Tibial nerve (tissue), 4 donors: Measurements from ENCODE around the gene ABLIM2. TPM values are rescaled to one million over a fixed set of nuclear protein-coding genes. Genes with fewer than 3 reads are reported as not detected.

Source experiments
- DNase-seq, 2 donors: peaks; one replicate each; pipeline ENCODE4 v3.0.0-alpha.2; 2019; ENCODE audit warnings: low spot score in 2 of 2
- H3K27ac ChIP-seq, 4 donors: fragments of 200-600 bp; sonication (generic) in 3 of 4; one replicate each; pipeline ENCODE4 v1.5.1; 2017 to 2019; ENCODE audit warnings: mild to moderate bottlenecking in 1 of 4
- H3K27me3 ChIP-seq, 2 donors: fragments of 200-600 bp; sonication (generic) in 1 of 2; one replicate each; pipeline versions ENCODE4 v1.5.1 to v1.6.0; 2017 to 2019
- H3K36me3 ChIP-seq, 3 donors: fragments of 200-600 bp; sonication (generic); one replicate each; pipeline ENCODE4 v1.5.1; 2018 to 2019
- H3K4me1 ChIP-seq, 4 donors: fragments of 200-600 bp; sonication (generic) in 3 of 4; one replicate each; pipeline ENCODE4 v1.5.1; 2017 to 2019
- H3K4me3 ChIP-seq, 4 donors: fragments of 200-600 bp; sonication (generic) in 3 of 4; one replicate each; pipeline ENCODE4 v1.5.1; 2017 to 2019; ENCODE audit warnings: mild to moderate bottlenecking in 1 of 4, moderate library complexity in 1 of 4
- H3K9me3 ChIP-seq, 4 donors: fragments of 200-600 bp; sonication (generic) in 3 of 4; one replicate each; pipeline ENCODE4 v1.5.1; 2017 to 2019
- CTCF ChIP-seq, 5 experiments: fragments of 200-600 bp in 3 of 5; fragments of 450-650 bp in 2 of 5; sonication (generic) in 3 of 5; IDR thresholded peaks; one replicate each; pipeline ENCODE4 v1.5.1; 2016 to 2019; ENCODE audit warnings: antibody characterized with exemption in 5 of 5, mild to moderate bottlenecking in 3 of 5, moderate library complexity in 2 of 5
- EP300 ChIP-seq, 2 donors: sonication (generic); formaldehyde crosslinking; IDR thresholded peaks; one replicate each; pipeline ENCODE4 v1.6.1; 2017; ENCODE audit warnings: antibody characterized with exemption in 2 of 2, mild to moderate bottlenecking in 1 of 2
- POLR2A ChIP-seq, 2 donors: fragments of 450-650 bp; IDR thresholded peaks; one replicate each; pipeline ENCODE4 v1.6.1; 2017; ENCODE audit warnings: antibody characterized with exemption in 2 of 2, mild to moderate bottlenecking in 2 of 2, moderate library complexity in 2 of 2
- WGBS, 2 donors: methylation state at CpG; one replicate each; pipeline ENCODE4 v1.1.5; 2018; 5-methylcytosine and 5-hydroxymethylcytosine counted together
- total RNA-seq, 4 donors: library from RNA; depleted of rRNA; stranded (reverse); fragments of >200 nt; gene quantifications; one replicate each; pipeline ENCODE4 v1.1.0, GENCODE V29; 2016

ABLIM2 gene
- total RNA-seq, 4 donors from 2014 or later: 29.1 to 125 (median 41.7) TPM

- Histone ChIP-seq H3K9me3 (no peaks in the 10 kb centered on the region), H3K27ac (no peak overlapping the region), H3K4me1 (peaks cover 0 to 41% (median 14%) of the 10 kb centered on the region in 4 donors), H3K4me3 (no peak overlapping the region), H3K27me3 (no peaks in the 10 kb centered on the region), H3K36me3 (no peaks in the 10 kb centered on the region)
- DNase-seq: no peak
- WGBS, 2 donors: 100% methylated on average over 1 of the region's 1 CpG
- TF ChIP-seq CTCF (IDR thresholded peaks at IDR 0.05) (no peak), POLR2A (IDR thresholded peaks at IDR 0.05) (no peak), EP300 (IDR thresholded peaks at IDR 0.05) (no peak)
Measured at GRCh38 chr4:7974425-7974824, 184.2 kb downstream of the ABLIM2 start.

GRCh38 chr4:7973545-7973981 is 185.1 kb downstream of the ABLIM2 start:
- no peak for DNase-seq
- Histone ChIP-seq H3K27me3 (no peaks in the 10 kb centered on the region), H3K27ac (no peak overlapping the region), H3K9me3 (no peaks in the 10 kb centered on the region), H3K36me3 (no peaks in the 10 kb centered on the region), H3K4me1 (peaks cover 0 to 43% (median 14%) of the 10 kb centered on the region in 4 donors), H3K4me3 (no peak overlapping the region)
- TF ChIP-seq POLR2A (IDR thresholded peaks at IDR 0.05): no peak
- no peak for TF ChIP-seq EP300 (IDR thresholded peaks at IDR 0.05)
- TF ChIP-seq CTCF (IDR thresholded peaks at IDR 0.05): no peak
- 71 to 77% methylated on average over 10 of the region's 10 CpGs for WGBS, 2 donors

- Histone ChIP-seq H3K27me3 (no peaks in the 10 kb centered on the region), H3K4me1 (peaks cover 0 to 45% (median 12%) of the 10 kb centered on the region in 4 donors), H3K36me3 (no peaks in the 10 kb centered on the region), H3K27ac (peak overlapping the region in 1 of 4 donors; percentile 8), H3K4me3 (no peak overlapping the region), H3K9me3 (no peaks in the 10 kb centered on the region)
- WGBS, 2 donors: 78 to 87% methylated on average over 8 to 9 of the region's 13 CpGs
- TF ChIP-seq CTCF (IDR thresholded peaks at IDR 0.05) (no peak), POLR2A (IDR thresholded peaks at IDR 0.05) (no peak)
- DNase-seq: no peak
Measured at GRCh38 chr4:7971881-7972500, 186.6 kb downstream of the ABLIM2 start.

GRCh38 chr4:7971159-7971631 is 187.4 kb downstream of the ABLIM2 start:
- Histone ChIP-seq H3K36me3 (no peaks in the 10 kb centered on the region), H3K4me1 (peaks cover 0 to 45% (median 14%) of the 10 kb centered on the region in 4 donors), H3K4me3 (no peak overlapping the region), H3K9me3 (no peaks in the 10 kb centered on the region), H3K27ac (peak overlapping the region in 3 of 4 donors; percentile 0 to 80 (median 73)), H3K27me3 (no peaks in the 10 kb centered on the region)
- DNase-seq: no peak
- no CpG with 5 or more reads among the region's 2 CpGs for WGBS, 2 donors
- TF ChIP-seq EP300 (IDR thresholded peaks at IDR 0.05): no peak
- TF ChIP-seq CTCF (IDR thresholded peaks at IDR 0.05): no peak
- no peak for TF ChIP-seq POLR2A (IDR thresholded peaks at IDR 0.05)

- H3K36me3 ChIP-seq: no peaks in the 10 kb centered on the region
- H3K9me3 ChIP-seq: no peaks in the 10 kb centered on the region
- peak overlapping the region; percentile 9 to 82 (median 76) for H3K27ac ChIP-seq
- TF ChIP-seq EP300 (IDR thresholded peaks at IDR 0.05): no peak
- TF ChIP-seq POLR2A (IDR thresholded peaks at IDR 0.05): no peak
- no peak for TF ChIP-seq CTCF (IDR thresholded peaks at IDR 0.05)
- 76 to 78% methylated on average over 13 of the region's 13 CpGs for WGBS, 2 donors
- H3K4me1 ChIP-seq: peaks cover 0 to 46% (median 14%) of the 10 kb centered on the region in 4 donors
- H3K4me3 ChIP-seq: no peak overlapping the region
- no peak for DNase-seq
- no peaks in the 10 kb centered on the region for H3K27me3 ChIP-seq
Measured at GRCh38 chr4:7970361-7970946, 188.2 kb downstream of the ABLIM2 start.
